ENCODE data around the gene INPP4B.

INPP4B gene

DNA sequence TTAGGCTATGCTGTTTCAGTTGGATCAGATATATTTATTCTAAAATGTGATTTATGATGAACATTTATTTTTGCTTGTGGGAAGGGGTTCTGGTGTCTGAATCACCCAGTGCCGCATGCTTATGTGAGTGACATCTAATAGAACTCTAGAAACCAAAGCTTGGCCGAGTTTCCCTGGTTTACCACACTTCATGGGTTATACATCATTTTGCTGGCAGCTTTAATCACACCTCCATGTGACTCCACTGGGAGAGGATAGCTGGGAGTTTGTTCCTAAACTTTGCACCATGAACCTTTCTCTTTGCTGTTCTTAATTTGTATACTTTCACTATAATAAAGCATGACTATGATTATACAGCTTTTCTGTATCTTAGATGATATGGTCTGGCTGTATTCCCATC lies 382.9 kb downstream of the INPP4B start:
- Histone ChIP-seq H4K5ac (ENCODE audit: low read length) (no peak overlapping the region), H3K79me1 (ENCODE audit: low read length) (no peaks in the 10 kb centered on the region), H3K79me2 (ENCODE audit: control insufficient read depth, insufficient read depth, low read length) (no peaks in the 10 kb centered on the region), H3K18ac (ENCODE audit: low read length) (no peak overlapping the region), H2BK5ac (ENCODE audit: low read length) (no peak overlapping the region), H3K4me1 (ENCODE audit: control insufficient read depth, low read depth, low read length) (peaks cover 2% of the 10 kb centered on the region), H4K8ac (ENCODE audit: low read depth, low read length) (no peak overlapping the region), H2BK15ac (replicated peaks; ENCODE audit: low read depth) (no peak overlapping the region), H3K9ac (ENCODE audit: low read length) (no peak overlapping the region), H3K4me2 (ENCODE audit: low read length) (no peak overlapping the region), H3K27ac (ENCODE audit: low read depth, low read length) (no peak overlapping the region), H2BK120ac (ENCODE audit: low read depth, low read length) (no peak overlapping the region), H3K23ac (ENCODE audit: low read length) (no peak overlapping the region), H3K27me3 (ENCODE audit: insufficient read depth, low read length, poor library complexity) (no peaks in the 10 kb centered on the region), H3K4me3 (ENCODE audit: low read length) (no peak overlapping the region), H3K4ac (ENCODE audit: low read depth, low read length) (no peak overlapping the region), H3K36me3 (ENCODE audit: control insufficient read depth, insufficient read depth, low read length) (no peaks in the 10 kb centered on the region), H3K56ac (ENCODE audit: low read length) (no peak overlapping the region), H2AK5ac (ENCODE audit: low read length) (no peak overlapping the region)
- no peak for DNase-seq
- no CpG with 5 or more reads among the region's 2 CpGs for WGBS (ENCODE audit: extremely low coverage, insufficient coverage, low lambda C conversion rate)

DNA sequence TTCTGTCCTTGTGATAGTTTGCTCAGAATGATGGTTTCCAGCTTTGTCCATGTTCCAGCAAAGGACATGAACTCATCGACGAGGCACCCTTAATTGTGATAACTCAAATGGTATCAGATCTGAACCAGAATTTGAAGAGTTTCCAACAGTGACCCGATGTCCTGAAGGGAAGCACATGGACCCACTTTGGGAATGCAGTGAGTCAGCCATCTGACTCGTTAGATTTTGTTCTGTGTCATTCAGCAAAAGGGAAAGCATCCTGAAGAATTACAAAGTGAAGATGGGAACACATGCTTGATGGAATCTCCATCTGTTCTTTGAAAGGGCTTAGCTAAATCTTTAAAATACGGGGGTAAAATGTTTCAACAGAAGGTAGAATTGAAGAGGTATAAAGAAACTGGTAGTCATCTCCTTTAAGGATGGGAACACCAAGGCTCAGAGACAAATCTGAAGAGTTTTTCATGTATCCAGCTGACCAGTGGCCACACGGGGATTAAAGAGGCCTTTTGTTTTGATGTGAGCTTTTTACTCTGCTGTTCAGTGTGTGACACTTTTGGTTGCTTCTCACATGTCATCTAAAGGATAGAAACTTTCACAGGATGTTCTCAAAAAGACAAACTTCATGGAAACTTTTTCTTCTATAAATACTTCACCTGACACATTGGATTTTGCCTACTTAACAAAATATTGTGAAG lies 393.8 kb downstream of the INPP4B start:
- H3K4ac ChIP-seq (ENCODE audit: low read depth, low read length): no peak overlapping the region
- H4K5ac ChIP-seq (ENCODE audit: low read length): no peak overlapping the region
- no peaks in the 10 kb centered on the region for H3K4me1 ChIP-seq (ENCODE audit: control insufficient read depth, low read depth, low read length)
- H3K79me1 ChIP-seq (ENCODE audit: low read length): no peaks in the 10 kb centered on the region
- no peak overlapping the region for H2AK5ac ChIP-seq (ENCODE audit: low read length)
- no peak overlapping the region for H3K18ac ChIP-seq (ENCODE audit: low read length)
- H3K27me3 ChIP-seq (ENCODE audit: insufficient read depth, low read length, poor library complexity): no peaks in the 10 kb centered on the region
- H2BK15ac ChIP-seq (replicated peaks; ENCODE audit: low read depth): no peak overlapping the region
- H3K4me3 ChIP-seq (ENCODE audit: low read length): no peak overlapping the region
- H2BK120ac ChIP-seq (ENCODE audit: low read depth, low read length): no peak overlapping the region
- no peaks in the 10 kb centered on the region for H3K36me3 ChIP-seq (ENCODE audit: control insufficient read depth, insufficient read depth, low read length)
- H3K9ac ChIP-seq (ENCODE audit: low read length): no peak overlapping the region
- no peak for DNase-seq
- H3K56ac ChIP-seq (ENCODE audit: low read length): no peak overlapping the region
- H3K4me2 ChIP-seq (ENCODE audit: low read length): no peak overlapping the region
- no CpG with 5 or more reads among the region's 6 CpGs for WGBS (ENCODE audit: extremely low coverage, insufficient coverage, low lambda C conversion rate)
- no peak overlapping the region for H4K8ac ChIP-seq (ENCODE audit: low read depth, low read length)
- H3K79me2 ChIP-seq (ENCODE audit: control insufficient read depth, insufficient read depth, low read length): no peaks in the 10 kb centered on the region
- H2BK5ac ChIP-seq (ENCODE audit: low read length): no peak overlapping the region
- no peak overlapping the region for H3K23ac ChIP-seq (ENCODE audit: low read length)
- H3K27ac ChIP-seq (ENCODE audit: low read depth, low read length): no peak overlapping the region

DNA sequence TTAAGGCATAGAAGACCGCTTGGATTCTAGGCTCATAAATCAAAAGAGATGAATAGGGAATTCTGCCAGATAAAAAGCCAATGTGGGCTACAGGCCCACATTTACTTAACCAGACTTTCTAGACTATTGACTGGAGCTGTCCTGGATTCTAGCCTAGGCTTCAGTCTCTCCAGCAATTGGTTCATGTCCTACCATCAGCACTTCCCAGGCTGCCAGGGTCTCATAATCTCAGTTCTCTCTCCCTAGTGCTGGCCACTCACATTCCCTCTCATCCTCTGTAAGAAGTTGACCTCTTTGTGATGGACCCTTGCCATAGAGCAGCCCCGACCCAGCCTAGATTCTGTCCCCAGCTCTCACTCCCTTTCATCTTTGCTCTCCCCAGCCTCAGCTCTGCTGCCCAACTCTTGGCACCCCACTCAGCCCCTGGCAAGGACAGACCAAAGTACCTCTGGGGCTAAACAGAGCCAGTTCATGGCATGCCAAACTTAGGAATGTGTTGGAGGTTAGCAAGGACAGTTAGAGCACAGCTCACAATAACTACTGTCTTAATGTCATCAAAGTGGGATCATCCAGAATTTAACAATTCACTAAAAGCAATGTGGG lies 396.2 kb downstream of the INPP4B start:
- H3K4me2 ChIP-seq (ENCODE audit: low read length): no peak overlapping the region
- no peak overlapping the region for H4K8ac ChIP-seq (ENCODE audit: low read depth, low read length)
- H3K27ac ChIP-seq (ENCODE audit: low read depth, low read length): no peak overlapping the region
- no peaks in the 10 kb centered on the region for H3K27me3 ChIP-seq (ENCODE audit: insufficient read depth, low read length, poor library complexity)
- no peak overlapping the region for H2BK15ac ChIP-seq (replicated peaks; ENCODE audit: low read depth)
- H3K4ac ChIP-seq (ENCODE audit: low read depth, low read length): no peak overlapping the region
- no CpG with 5 or more reads among the region's 2 CpGs for WGBS (ENCODE audit: extremely low coverage, insufficient coverage, low lambda C conversion rate)
- no peaks in the 10 kb centered on the region for H3K79me2 ChIP-seq (ENCODE audit: control insufficient read depth, insufficient read depth, low read length)
- H2BK5ac ChIP-seq (ENCODE audit: low read length): no peak overlapping the region
- H2BK120ac ChIP-seq (ENCODE audit: low read depth, low read length): no peak overlapping the region
- no peak overlapping the region for H2AK5ac ChIP-seq (ENCODE audit: low read length)
- H4K5ac ChIP-seq (ENCODE audit: low read length): no peak overlapping the region
- no peak overlapping the region for H3K23ac ChIP-seq (ENCODE audit: low read length)
- H3K18ac ChIP-seq (ENCODE audit: low read length): no peak overlapping the region
- no peak for DNase-seq
- no peak overlapping the region for H3K56ac ChIP-seq (ENCODE audit: low read length)
- no peak overlapping the region for H3K9ac ChIP-seq (ENCODE audit: low read length)
- H3K36me3 ChIP-seq (ENCODE audit: control insufficient read depth, insufficient read depth, low read length): no peaks in the 10 kb centered on the region
- H3K4me1 ChIP-seq (ENCODE audit: control insufficient read depth, low read depth, low read length): no peaks in the 10 kb centered on the region
- H3K4me3 ChIP-seq (ENCODE audit: low read length): no peak overlapping the region
- H3K79me1 ChIP-seq (ENCODE audit: low read length): no peaks in the 10 kb centered on the region

DNA sequence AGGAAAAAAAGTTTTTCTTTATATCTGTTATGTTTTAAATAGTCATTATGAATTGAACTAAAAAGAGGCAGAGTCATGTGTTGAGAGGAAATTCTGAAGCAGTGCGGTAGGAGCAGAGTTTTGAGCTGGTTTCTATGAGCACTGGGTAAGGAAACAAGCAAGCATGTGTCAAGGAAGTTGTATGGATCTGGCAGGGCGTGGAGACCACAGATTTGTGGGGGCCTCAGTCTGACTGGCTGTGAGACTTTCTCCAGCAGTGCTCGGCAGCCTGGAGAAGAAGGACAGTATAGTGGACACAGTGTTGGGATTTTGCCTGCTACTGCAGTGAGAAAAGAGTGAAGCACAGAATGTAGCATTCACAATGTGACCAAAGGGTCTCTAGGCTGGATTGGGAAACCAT lies 399.1 kb downstream of the INPP4B start:
- no peak overlapping the region for H2BK5ac ChIP-seq (ENCODE audit: low read length)
- no peak overlapping the region for H3K18ac ChIP-seq (ENCODE audit: low read length)
- H2BK15ac ChIP-seq (replicated peaks; ENCODE audit: low read depth): no peak overlapping the region
- no peak for DNase-seq
- no peak overlapping the region for H3K23ac ChIP-seq (ENCODE audit: low read length)
- H3K27ac ChIP-seq (ENCODE audit: low read depth, low read length): no peak overlapping the region
- no peaks in the 10 kb centered on the region for H3K79me1 ChIP-seq (ENCODE audit: low read length)
- no peak overlapping the region for H4K8ac ChIP-seq (ENCODE audit: low read depth, low read length)
- no peak overlapping the region for H3K4me2 ChIP-seq (ENCODE audit: low read length)
- H3K56ac ChIP-seq (ENCODE audit: low read length): no peak overlapping the region
- no peaks in the 10 kb centered on the region for H3K79me2 ChIP-seq (ENCODE audit: control insufficient read depth, insufficient read depth, low read length)
- no peak overlapping the region for H2AK5ac ChIP-seq (ENCODE audit: low read length)
- no peaks in the 10 kb centered on the region for H3K4me1 ChIP-seq (ENCODE audit: control insufficient read depth, low read depth, low read length)
- H2BK120ac ChIP-seq (ENCODE audit: low read depth, low read length): no peak overlapping the region
- H4K5ac ChIP-seq (ENCODE audit: low read length): no peak overlapping the region
- no peaks in the 10 kb centered on the region for H3K36me3 ChIP-seq (ENCODE audit: control insufficient read depth, insufficient read depth, low read length)
- H3K9ac ChIP-seq (ENCODE audit: low read length): no peak overlapping the region
- WGBS (ENCODE audit: extremely low coverage, insufficient coverage, low lambda C conversion rate): no CpG with 5 or more reads among the region's 3 CpGs
- H3K27me3 ChIP-seq (ENCODE audit: insufficient read depth, low read length, poor library complexity): no peaks in the 10 kb centered on the region
- no peak overlapping the region for H3K4me3 ChIP-seq (ENCODE audit: low read length)
- H3K4ac ChIP-seq (ENCODE audit: low read depth, low read length): no peak overlapping the region

DNA sequence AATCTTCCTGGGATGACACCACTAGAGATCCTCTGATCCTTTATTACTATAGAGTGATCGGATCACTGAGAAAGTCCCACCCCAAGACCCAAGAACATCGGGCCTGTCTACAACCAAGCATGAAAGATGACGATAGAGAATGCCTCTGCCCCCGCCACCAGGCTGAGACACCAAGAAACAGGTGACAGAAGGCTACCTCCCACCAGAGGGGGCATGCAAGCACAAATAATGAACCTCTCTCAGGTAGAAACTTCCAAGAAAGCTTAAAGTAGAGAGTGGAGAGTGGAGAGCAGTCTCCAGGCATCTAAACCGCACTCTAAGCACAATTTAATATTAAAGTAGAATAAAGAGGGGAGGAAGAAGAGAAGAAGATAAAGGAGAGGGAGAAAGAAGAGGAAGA lies 402.6 kb downstream of the INPP4B start:
- no CpG with 5 or more reads among the region's 5 CpGs for WGBS (ENCODE audit: extremely low coverage, insufficient coverage, low lambda C conversion rate)
- Histone ChIP-seq H3K36me3 (ENCODE audit: control insufficient read depth, insufficient read depth, low read length) (no peaks in the 10 kb centered on the region), H3K79me1 (ENCODE audit: low read length) (no peaks in the 10 kb centered on the region), H4K5ac (ENCODE audit: low read length) (no peak overlapping the region), H3K56ac (ENCODE audit: low read length) (no peak overlapping the region), H3K27me3 (ENCODE audit: insufficient read depth, low read length, poor library complexity) (no peaks in the 10 kb centered on the region), H2BK5ac (ENCODE audit: low read length) (no peak overlapping the region), H2AK5ac (ENCODE audit: low read length) (no peak overlapping the region), H4K8ac (ENCODE audit: low read depth, low read length) (no peak overlapping the region), H3K4ac (ENCODE audit: low read depth, low read length) (no peak overlapping the region), H3K79me2 (ENCODE audit: control insufficient read depth, insufficient read depth, low read length) (no peaks in the 10 kb centered on the region), H3K4me2 (ENCODE audit: low read length) (no peak overlapping the region), H3K4me3 (ENCODE audit: low read length) (no peak overlapping the region), H2BK15ac (replicated peaks; ENCODE audit: low read depth) (no peak overlapping the region), H3K27ac (ENCODE audit: low read depth, low read length) (no peak overlapping the region), H3K18ac (ENCODE audit: low read length) (no peak overlapping the region), H3K23ac (ENCODE audit: low read length) (no peak overlapping the region), H3K9ac (ENCODE audit: low read length) (no peak overlapping the region), H2BK120ac (ENCODE audit: low read depth, low read length) (no peak overlapping the region), H3K4me1 (ENCODE audit: control insufficient read depth, low read depth, low read length) (no peaks in the 10 kb centered on the region)
- DNase-seq: peak; percentile 47

DNA sequence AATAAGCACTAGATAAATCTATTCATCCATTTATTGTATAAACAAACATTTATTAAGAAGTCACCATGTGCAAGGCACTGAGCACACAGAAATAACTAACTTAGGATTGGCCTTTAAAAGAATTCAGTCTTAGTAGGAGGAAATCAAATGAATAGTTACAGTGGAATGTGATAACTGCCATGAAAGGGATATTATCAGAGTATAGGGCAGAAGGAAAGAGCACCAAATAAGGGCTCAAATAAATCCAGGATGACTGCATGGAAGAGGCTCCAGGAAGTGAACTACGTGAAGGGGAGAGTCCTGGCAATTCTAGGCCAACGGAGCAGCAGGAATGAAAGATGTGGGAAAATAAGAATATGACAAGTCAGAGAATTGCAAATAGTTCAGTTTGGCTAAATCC lies 406.0 kb downstream of the INPP4B start:
- no peak overlapping the region for H2BK120ac ChIP-seq (ENCODE audit: low read depth, low read length)
- no peak overlapping the region for H3K56ac ChIP-seq (ENCODE audit: low read length)
- H3K27ac ChIP-seq (ENCODE audit: low read depth, low read length): no peak overlapping the region
- no peaks in the 10 kb centered on the region for H3K27me3 ChIP-seq (ENCODE audit: insufficient read depth, low read length, poor library complexity)
- DNase-seq: no peak
- no peaks in the 10 kb centered on the region for H3K36me3 ChIP-seq (ENCODE audit: control insufficient read depth, insufficient read depth, low read length)
- H2BK15ac ChIP-seq (replicated peaks; ENCODE audit: low read depth): no peak overlapping the region
- H3K79me1 ChIP-seq (ENCODE audit: low read length): no peaks in the 10 kb centered on the region
- no peak overlapping the region for H4K8ac ChIP-seq (ENCODE audit: low read depth, low read length)
- H3K4ac ChIP-seq (ENCODE audit: low read depth, low read length): no peak overlapping the region
- H2AK5ac ChIP-seq (ENCODE audit: low read length): no peak overlapping the region
- H3K23ac ChIP-seq (ENCODE audit: low read length): no peak overlapping the region
- no peaks in the 10 kb centered on the region for H3K79me2 ChIP-seq (ENCODE audit: control insufficient read depth, insufficient read depth, low read length)
- H2BK5ac ChIP-seq (ENCODE audit: low read length): no peak overlapping the region
- no peak overlapping the region for H3K4me3 ChIP-seq (ENCODE audit: low read length)
- H3K9ac ChIP-seq (ENCODE audit: low read length): no peak overlapping the region
- peaks cover 5% of the 10 kb centered on the region for H3K4me1 ChIP-seq (ENCODE audit: control insufficient read depth, low read depth, low read length)
- no peak overlapping the region for H3K4me2 ChIP-seq (ENCODE audit: low read length)
- H3K18ac ChIP-seq (ENCODE audit: low read length): no peak overlapping the region
- no peak overlapping the region for H4K5ac ChIP-seq (ENCODE audit: low read length)
- no CpG with 5 or more reads among the region's 2 CpGs for WGBS (ENCODE audit: extremely low coverage, insufficient coverage, low lambda C conversion rate)
